HG03354 (cell line): ENCODE measurements around the gene HBZ.
"Not testable (repeated sequence)": the region's sequence is repeated elsewhere in the genome, so short reads cannot be mapped to it uniquely, and the experiment has no call there.

Experiments used
- ATAC-seq: cut with Tn5 transposase; IDR thresholded peaks from one replicate; pipeline ENCODE4 v1.9.1; 2021; ENCODE audit warnings: mild to moderate bottlenecking; ENCODE audit not compliant: unreplicated experiment, poor library complexity, severe bottlenecking

Gene HBZ

DNA sequence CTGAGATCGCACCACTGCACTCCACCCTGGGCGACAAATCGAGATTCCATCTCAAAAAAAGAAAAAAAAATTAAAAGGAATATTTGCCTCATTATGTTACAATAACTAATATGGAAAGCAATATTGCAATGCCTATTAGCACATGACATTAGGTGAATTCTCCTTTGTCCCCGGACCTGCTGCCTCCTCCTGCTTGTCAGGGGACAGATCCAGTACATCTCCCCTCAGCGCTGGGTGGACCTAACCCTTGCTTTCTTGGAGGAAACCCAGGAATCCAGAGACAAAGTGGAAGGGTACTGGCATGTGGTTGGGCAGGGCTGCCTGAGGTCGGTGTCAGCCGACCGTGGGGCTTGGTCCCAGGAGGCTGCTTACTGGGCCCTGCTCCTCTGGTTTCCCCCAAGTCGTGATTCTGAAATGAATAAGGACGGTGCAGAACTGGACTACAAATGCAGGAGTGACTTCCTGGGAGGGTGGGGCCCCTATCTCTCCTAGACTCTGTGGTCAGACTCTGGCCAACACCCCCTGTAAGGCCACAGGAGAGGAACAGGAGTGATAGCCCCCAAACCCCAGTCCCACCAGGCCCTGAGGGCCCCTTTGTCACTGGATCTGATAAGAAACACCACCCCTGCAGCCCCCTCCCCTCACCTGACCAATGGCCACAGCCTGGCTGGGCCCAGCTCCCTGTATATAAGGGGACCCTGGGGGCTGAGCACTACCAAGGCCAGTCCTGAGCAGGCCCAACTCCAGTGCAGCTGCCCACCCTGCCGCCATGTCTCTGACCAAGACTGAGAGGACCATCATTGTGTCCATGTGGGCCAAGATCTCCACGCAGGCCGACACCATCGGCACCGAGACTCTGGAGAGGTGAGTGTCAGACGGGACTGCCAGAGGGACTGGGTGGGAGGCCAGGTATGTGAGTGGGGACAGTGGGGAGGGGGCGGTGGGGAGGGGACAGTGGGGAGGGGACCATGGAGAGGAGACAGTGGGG, at the start of gene HBZ:
Gene HBZ, plus strand, starts transcription at position 504 of the 988 bp plus-strand sequence. Its CDS starts 266 bp downstream, at position 770.
- ATAC-seq: no peak

DNA sequence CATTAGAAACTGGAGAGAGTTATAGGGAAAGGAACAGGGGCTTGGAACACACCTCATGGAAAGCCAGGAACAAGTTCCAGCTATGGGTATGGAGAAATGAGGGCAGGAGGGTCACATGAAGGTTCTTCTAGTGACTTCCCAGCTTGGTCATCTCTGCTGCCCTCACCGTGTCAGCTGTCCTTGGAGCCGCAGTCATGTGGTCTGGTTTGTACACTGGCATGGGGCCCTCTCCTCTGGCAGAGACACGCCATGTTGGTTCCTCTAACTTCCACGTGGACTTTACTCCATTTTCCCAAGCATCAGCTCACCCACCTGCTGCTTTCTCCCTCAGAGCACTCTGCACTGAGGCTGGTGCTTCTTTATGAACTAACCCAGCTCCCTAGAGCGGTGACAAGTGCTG, 48.1 kb upstream of the HBZ start:
- ATAC-seq: no peak

DNA sequence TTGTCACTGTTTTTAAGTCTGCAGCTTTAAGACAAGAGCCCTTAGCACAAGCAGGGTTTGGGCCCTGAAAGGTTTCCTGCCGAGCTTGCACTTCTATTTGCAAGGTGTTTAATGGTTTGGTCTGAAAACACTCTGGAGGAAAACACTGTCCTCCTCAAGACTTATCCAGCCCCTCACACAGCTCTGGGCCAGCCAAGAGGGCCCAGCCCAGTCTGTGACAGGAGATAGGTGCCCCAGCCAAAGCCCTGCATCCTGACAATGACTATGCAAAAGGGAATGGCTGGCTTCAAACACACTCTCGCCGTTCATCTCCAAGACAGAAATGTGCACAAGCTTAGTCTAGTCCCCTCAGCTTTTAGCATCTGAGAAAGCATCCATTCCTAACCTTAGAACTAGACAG, 47.5 kb upstream of the HBZ start:
- no peak for ATAC-seq

DNA sequence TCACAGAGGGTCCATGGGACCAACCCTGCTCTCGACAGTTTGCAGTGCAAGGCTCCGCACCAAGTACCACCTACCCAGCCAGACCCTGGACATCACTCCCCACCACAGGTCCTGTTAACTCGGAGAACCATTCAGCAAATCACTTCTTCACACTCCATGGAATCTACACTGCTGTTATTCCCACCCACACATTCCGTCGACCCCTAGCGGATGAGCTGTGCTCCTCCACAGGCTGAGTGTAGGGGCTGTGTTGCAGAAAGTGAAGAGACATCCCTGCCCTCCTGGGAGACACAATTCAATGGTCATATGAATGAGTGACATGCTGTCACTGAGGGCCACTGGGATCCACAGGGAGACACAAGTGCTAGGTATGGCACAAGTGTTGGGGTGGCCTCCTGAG, 46.9 kb upstream of the HBZ start:
- ATAC-seq: no peak

DNA sequence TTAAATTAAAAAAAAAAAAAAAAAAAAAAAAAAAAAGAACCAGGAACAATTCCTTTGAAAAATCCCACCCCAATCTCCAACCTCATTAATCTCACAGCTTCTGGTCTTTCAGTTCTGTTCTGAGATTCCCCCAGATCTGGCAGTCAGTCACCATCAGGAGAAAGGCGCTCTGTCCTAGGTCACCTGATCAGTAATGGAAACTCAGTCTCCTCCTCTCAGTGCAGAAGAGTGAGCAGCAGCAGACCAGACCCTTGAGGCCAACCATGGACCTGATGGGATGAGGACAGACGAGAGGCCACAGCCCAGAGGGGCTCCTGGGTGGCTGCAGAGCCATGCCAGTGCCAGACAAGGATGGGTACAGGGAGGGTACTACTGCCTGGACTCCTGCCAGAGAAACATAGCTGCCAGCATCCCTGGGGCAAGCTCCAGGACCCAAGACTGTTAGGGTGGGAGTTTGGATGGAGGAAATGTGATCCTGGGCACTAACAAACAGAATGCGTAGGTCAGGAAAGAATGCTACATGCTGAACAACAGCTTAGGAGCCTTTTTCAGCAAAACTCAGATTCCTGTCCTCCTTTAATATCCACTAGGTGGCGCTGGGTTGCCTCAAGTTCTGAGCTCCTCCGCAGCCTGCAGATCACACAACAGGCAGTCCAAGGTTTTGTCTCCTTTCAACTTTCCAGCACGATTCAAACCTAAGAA, 45.7 kb upstream of the HBZ start:
- no peak for ATAC-seq

DNA sequence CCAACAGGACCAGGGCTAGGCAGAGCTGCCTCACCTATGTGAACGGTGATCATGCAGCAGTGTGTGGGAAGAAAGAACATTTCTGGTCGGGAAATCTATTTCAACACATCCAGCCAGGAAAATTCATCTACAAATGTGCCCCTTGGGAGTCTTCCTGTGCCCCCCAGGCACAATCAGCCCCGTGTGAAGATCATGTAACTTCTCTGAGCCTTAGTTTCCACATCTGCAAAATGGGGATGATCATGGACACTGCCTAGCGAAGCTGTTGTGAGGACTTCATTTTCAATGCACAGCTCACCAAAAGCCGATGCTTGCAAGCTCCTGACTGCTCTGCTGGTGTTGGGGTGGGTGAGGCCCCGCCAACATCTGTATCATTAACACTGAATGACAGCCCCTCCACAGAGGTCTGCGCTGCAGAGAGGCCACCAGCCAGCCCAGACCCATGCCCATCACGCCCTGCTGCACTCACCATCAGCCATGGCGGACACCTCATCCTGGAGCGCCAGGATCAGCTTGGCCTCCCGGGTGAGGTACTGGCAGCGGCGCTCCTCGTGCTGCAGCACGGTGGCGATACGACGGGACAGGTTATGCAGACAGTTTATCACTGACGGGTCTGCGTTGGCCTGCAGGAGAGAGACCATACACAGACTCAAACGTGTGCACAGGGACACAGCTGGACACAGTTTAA, 40.1 kb upstream of the HBZ start:
- no peak for ATAC-seq

DNA sequence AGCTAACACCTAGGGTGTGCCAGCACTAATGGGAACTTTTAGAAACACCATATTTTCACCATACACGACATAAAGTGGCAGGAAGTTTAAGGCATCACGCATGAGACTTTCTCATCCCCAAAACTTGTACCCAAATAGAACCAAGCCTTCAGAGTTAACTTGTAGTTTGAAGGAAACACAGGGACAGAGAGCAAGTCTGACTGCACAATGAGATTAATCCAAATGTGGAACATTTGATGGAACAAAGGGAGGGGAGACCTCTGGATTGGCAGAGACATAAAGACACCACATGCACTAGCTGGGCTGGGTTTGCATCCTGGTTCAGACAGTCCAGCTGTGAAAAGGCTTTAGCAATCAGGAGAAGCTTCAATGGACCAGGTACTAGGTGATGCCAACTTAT, 38.1 kb upstream of the HBZ start:
- no peak for ATAC-seq

DNA sequence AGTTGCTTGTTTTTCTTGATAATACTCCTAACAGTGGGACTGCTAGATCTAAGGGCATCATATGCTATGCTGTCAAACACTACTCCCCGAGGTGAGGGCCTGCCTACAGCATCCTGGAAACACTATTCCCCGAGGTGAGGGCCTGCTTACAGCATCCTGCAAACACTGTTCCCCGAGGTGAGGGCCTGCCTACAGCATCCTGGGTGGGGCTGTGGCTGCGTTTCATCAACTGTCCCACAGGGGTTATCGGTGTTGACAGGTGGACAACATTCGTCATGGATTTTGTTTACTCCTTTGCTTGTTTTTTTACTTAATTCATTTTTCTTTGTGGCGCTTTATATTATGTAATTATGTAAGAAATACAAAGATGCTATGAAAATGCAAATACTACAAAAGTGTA, 36.4 kb upstream of the HBZ start:
- no peak for ATAC-seq

DNA sequence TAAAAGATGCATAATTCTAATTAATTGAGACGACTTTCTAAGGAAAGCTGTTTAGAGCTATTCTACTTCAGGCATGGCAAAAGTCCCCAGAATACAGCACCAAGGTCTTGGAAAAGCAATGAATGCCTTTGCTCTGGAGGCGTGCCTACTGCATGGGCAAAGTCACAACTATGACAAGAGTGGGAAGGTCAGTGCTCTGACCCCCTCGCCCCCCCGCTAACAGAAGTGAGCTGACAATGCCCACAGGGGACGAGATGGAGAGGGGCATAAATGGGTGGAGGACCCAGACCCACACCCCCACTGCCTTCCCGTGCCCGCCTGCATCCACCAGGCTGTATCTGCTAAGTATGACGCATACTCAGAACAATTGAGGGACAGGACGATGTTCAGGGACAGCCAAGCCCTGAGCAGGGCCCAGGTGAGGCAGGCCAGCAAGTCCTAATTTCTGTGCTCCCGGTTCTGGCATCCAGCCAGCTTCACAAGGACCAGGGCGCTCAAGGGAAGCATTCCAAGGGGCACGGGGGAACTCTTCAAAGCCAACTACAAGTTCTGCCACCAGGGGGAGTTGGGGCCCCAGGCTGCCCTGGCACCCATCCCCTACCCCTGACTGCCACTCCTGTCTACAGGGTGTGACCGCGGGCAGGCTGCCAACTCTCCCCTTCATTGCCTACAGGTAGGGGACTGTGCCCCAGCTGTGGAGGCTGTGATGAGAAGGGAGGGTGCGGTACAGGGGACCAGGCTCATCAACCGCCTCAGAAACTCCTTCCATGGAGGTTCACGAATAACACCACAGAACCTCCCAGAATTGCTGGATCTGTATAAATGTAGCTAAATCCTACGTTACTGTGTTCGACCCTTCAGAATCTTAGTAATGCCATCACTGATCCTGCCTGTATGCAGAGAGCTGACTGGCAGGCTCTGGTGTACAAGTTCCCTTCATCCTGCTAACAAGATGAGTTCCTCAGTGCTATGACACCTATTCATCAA, 34.8 kb upstream of the HBZ start:
- no peak for ATAC-seq

DNA sequence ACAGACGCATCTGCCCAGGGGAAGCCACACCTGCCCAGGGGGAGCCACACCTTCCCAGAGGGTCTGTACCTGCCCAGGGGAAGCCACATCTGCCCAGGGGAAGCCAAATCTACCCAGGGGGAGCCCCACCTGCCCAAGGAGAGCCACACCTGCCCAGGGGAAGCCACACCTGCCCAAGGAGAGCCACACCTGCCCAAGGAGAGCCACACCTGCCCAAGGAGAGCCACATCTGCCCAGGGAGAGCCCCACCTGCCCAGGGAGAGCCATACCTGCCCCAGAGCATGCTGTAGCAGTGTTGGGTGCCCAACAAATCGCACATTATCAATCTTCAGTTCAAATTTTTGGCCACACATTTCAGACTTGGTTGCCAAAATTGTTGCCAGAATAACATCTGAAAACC, 33.6 kb upstream of the HBZ start:
- no peak for ATAC-seq

DNA sequence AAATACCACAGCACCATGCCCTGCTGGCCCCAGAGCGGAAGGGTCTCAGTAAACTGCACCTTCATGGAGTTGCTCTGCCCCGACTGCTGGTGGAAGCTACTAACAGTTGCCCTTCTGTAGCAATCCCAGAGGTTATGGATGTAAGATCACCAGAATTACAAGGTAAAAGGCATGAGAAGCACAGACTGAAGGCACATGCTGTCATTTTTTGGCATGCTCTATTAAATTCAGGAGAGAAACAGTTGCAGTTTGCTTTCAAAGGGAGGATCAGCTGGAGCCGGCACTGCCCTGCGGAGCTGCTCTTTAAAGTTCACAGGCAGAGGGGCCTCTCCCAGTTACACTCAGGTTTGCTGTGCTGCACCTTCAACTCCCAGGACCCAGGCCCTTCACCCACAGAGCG, 33.1 kb upstream of the HBZ start:
- ATAC-seq: no peak

DNA sequence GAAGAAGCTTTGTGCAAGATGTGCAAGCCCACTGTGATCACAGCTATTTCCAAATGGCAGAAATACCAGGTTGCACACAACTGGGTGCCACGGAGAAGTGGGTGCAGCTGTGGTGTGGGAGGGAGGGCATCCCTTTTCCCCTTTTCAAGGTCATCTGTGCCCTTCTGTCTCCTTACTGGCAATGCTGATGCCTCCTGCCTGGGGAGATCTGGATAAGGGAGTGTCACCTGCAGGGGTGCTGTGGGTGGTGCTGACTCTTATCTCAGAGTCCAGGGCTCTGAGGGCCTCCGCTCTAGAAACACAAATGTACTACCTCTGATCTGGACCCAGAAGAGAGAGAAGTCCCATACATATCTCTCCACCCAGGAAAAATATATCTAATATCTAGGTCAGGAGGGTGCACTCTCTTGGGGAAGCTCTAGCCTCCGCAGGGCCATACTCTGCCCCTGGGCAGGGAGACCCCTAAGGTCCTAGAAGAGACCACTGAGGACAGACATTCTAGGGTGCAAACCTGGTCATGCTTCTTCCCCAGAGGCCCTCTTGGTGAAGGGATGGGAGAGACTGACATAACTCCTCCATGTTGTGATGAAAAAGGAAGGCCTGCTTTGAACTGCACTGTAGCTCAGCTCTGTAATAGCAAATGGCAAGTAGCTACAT, 32.5 kb upstream of the HBZ start:
- ATAC-seq: no peak

DNA sequence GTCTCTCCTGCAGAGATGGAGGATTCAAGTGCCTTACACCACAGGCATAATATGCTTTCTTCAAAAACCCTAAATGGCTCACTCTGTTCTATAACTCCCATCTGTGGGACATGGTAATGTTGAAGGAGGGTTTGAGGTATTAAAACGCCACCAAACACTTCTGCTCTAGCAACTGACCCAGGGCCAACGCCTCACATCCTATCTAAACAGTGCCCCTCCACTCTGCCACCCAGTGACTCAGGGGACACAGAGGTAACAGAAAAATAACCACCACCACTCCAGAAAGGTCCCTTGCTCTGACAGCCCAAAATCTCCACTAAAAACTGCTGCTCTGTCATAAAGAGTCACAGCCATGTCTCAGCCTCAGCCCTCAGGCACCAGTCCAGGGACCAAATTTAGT, 31.7 kb upstream of the HBZ start:
- no peak for ATAC-seq

DNA sequence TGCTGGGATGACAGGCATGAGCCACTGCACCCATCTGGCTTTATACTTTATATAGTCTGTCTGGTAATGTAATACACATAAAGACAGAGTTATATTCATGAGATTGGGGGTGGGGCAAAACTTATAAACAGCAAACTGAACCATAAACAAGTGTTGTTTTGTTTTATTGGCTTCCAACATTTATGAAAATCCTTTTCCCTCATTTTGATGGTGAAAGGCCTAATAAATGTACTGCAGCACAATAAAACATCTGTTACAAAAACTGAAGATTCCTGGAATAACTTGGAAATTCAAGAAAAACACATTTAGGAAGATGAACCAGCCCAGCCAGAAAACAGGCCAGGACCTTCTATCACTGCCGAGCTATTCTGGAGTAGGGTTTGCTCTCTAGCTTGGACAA, 30.1 kb upstream of the HBZ start:
- no peak for ATAC-seq

DNA sequence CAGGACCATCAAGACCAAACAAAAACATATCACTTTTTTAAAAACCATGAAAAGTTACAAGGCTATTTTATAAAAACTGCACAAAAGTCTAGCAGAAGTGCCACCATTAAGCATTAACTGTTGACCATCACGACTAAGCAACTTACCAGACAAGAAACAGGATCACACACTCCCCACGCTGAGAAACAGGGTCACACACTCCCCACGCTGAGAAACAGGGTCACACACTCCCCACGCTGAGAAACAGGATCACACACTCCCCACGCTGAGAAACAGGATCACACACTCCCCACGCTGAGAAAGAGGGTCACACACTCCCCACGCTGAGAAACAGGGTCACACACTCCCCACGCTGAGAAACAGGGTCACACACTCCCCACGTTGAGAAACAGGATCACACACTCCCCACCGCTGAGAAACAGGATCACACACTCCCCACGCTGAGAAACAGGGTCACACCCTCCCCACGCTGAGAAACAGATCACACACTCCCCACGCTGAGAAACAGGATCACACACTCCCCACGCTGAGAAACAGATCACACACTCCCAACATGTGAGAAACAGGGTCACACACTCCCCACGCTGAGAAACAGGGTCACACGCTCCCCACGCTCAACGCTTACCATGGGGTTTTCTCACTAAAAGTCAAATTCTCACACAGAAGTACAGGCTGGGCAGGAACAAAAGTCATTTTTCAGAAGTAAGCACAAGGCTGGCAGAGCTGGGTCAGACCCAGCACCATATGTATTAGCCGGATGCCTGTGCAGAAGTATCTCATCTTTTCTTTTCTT, 28.7 kb upstream of the HBZ start:
- not testable (repeated sequence) for ATAC-seq

DNA sequence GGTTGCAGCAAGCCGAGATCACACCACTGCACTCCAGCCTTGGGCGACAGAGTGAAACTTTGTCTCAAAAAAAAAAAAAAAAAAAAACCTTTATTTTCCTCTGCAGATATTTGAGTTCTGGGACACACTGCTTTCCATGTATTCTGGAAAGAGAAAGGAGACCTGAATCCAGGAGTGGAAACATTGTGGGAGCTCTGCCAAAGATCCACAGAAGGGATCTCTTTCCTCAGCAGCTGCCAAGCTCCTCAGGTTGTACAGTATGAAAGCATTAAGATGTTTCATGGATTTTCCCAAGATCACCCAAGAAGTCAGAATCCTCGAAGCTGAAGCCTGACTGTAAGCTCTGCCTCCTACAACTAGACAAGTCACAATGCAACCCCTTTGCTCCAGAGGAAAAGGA, 27.4 kb upstream of the HBZ start:
- ATAC-seq: no peak

DNA sequence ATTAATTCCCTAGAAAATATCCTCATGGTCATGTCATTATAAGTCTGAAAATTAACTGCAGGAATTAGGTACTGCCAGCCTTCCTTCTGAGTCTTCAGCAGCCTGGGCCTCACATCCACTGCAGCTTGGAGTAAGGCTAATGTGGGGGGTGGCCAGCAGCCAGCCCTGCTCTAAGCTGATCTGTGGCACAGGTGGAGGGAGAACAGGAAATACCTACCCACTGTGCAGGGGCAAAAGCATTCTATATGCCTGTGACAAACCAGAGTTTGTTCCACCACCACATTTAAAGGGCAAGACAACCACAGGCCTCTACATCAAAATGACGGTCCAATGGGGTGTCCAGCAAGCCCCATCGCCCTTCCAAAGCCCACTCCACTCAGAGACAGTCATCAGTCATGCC, 23.4 kb upstream of the HBZ start:
- ATAC-seq: no peak

DNA sequence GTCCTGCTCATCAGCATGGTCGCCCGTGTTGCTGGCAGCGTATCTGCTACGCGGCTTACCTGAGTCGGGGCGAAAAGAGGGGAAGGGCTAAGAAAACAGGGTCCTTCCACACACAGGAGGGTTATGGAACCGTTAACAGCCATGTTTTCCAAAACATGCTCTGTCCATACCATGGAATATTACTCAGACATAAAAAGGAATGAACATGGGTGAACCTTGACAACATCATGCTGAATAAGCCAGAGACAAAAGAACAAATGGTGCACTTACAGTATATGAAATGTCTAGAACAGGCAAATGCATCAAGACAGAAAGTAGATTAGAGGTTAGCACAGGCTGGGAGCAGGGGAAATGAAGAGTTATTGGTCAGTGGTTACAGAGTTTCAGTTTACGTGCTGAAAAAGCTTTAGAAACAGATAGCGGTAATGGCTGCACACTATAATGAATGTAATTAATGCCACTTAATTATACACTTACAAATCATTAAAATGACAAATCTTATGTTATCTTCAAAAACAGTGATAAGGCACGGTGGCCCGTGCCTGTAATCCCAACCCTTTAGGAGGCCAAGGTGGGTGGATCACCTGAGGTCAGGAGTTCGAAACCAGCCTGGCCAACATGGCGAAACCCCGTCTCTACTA, 21.8 kb upstream of the HBZ start:
- ATAC-seq: no peak
